Measurements from ENCODE around the gene NKTR.
A peak's percentile ranks its signal among the peaks of the same experiment; 100 is the strongest.

NKTR gene

DNA sequence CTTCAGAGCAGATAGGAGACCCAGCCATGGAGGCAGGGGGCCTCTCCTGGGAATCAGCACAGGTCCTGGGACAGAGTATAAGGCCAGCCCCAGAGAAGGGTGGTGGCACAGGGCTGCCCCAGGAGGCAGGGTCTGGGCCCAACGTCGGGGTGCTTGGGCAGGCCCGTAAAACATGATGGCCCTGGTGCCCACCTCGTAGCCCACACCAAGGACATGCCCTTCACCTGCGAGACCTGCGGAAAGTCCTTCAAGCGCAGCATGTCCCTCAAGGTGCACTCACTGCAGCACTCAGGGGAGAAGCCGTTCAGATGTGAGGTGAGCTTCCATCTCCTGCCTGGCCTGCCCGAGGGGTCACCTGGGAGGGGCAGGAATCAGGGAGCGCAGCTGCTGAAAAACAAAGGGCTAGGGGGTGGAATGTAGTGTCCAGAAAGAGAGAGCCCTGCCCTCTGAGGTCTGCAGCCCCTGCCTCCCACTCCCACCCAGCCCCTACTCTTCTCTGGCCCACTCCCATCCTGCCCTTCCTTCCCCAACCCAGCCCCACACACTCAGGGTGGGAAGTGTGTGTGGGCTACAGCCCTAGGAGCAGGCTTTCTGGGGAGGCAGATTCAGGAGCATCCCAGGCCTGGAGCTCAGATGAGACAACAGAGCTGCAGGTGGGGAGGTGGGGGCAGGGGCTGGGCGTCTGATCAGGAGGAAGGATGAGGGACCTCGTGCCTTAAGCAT lies 62.5 kb downstream of the NKTR start:
- no peak for DNase-seq (ENCODE audit: low spot score)

DNA sequence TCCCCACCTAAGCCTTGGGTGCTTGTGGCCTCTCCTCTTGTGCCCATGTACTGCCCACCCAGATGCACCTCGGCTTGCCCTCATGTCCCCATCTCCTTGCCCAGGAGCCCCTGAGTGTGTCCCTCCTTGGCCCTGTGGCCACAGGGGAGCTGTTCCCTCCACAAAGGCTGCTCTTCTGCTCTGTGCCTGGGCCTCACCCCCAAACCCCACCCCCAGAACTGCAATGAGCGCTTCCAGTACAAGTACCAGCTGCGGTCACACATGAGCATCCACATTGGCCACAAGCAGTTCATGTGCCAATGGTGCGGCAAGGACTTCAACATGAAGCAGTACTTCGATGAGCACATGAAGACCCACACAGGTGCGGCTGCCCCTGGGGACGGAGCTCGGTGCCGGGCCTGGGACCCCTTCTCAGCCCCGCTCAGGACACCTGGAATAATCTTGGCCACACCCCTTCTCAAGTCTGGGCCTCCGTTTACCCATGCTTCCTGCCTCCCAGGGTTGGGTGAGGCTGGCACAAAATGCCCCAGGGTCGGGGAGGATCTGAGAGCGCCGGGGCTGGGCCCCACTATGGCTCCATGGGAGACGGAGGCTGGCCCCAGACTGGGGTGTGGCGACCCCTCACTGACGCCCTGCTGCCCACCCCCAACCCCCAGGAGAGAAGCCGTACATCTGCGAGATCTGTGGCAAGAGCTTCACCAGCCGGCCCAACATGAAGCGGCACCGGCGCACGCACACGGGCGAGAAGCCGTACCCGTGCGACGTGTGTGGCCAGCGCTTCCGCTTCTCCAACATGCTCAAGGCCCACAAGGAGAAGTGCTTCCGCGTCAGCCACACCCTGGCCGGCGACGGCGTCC lies 63.3 kb downstream of the NKTR start:
- DNase-seq (ENCODE audit: low spot score), result peak; percentile 11

DNA sequence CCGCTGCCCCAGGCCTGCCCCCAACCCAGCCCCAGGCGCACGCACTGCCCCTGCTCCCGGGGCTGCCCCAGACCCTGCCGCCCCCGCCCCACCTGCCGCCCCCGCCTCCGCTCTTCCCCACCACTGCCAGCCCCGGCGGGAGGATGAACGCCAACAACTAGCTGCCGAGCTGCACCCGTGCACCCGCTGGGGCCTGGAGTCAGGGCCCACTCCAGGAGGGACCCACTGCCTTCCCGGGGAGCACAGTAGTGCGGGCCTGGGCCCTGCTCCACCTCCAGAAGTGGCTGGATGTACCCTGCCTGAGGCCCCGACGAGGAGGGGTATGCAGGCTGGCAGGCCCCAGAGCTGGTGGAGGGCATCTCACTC lies 63.9 kb downstream of the NKTR start:
- no peak for DNase-seq (ENCODE audit: low spot score)

DNA sequence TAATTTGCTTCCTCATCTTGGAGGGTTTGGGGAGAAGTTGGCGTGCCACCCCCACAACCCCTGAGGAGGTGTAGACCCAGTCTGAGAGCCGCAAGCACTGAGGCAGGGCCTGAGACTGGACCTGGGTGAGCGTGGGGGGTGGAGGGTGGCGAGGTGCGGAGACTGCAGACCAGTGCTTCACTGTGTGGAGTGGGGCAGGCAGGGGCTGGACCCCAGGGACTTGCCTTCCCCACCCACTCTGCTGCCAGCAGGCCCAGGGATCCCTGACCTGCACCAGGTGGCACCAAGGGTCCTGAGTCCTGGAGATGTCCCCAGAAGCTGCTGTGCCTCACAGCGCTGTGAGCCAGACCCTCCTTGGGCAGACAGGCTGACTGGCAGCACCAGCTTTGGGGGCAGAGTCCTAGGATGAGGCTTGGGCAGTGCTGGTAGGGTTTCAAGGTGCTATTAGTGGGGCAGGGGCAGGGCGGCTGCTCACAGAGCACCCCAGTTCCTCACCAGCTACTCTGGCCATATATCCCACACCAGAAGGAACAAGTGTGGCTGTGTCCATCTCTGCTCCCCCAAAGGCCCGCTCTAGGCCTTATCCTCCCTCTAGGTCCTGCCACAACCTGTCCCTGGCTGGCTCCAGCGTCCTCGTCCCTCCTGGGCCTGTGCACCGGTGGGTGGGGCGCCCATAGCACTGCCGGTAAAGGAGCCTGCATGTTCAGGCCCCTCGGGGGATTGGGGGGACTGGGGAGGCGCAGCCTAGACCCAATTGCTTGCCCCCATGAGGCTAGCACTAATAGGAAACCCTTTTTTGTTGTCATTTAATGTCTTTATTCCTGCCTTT lies 64.8 kb downstream of the NKTR start:
- peak; percentile 13 for DNase-seq (ENCODE audit: low spot score)

GRCh38 chr3:42666022-42666421 lies 65.5 kb downstream of the NKTR start:
- DNase-seq (ENCODE audit: low spot score), result no peak

DNA sequence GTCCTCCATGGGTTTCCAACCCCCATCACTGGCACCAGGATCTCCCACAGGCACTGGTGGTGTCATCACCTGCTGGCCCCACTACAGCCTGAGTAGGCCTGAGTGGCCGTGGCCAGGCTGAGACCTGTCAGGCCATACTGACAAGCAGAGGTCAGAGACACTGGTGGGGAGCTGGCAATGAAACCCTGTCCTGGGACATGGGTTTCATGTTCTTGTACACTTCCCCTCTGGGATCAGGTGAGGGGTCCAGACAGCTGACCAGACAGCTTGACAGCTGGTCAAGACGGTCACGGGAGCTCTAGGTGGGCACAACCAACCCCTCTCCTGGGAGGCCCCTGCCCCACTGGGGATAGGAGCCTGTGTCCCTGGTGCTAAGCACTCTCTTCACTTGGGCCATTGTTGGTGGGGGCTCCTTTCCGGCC lies 66.1 kb downstream of the NKTR start:
- DNase-seq (ENCODE audit: low spot score), result no peak

- DNase-seq (ENCODE audit: low spot score), result peak; percentile 12
These were observed 66.6 kb downstream of the NKTR start for GRCh38 chr3:42667096-42667522.

DNA sequence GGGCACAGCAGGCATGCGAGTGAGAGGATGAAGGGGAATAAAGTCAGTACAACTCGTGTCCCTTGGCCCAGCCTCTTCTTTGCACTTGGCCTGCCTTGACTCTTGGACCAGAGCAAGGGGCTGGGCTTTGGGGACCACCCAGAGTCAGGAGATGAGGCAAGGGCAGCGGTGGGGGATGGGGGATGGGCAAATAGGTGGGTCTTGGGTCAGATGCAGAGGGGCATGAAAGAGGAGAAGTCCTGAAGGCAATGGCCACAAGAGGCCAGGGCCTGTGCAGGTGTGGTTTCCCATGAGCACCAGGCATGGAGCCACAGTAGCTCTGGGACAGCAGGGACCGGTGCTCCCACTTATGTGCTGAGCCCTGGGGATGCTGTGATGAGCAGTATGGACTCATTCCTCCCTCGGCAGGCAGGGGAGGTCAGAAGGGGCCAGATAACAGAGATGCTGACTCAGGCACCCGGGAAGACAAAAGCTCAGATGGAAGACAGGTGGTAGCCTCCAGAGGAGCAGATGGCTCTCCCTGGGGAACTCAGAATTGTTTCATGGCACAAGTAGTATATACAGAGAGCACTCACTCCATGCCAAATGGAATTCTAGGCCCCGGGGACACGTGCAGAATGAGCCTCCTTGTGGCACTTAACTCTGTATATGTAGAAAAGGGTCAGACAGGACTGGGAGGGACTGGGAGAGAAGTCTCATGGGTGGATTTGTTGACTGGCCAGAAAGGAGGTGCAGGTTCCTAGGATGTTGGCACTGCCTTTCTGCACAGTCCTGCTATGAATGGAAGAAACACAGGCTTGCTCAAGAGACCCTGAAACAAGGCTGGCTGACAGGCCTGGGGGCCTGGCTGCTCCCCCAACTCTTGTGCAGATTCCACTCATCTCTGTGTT lies 67.3 kb downstream of the NKTR start:
- DNase-seq (ENCODE audit: low spot score), result peak; percentile 12

DNA sequence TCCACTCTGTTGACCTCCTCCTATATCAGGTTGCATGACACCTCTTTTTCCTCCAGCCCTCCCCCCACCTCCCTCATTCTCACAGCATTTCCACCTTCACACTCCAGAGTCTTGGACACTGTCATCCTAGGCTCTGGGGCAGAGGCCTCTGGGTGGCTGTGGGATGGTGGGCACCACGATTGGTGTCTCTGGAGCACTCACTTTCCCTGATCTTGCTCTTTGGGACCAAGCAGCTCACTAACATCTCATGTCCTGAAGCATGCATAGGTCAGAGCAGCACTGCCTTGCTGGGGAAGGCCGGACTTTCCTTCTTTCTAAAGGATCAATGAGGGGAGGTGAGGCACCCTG lies 67.9 kb downstream of the NKTR start:
- DNase-seq (ENCODE audit: low spot score), result no peak

- DNase-seq (ENCODE audit: low spot score), result peak; percentile 20
These were observed 68.3 kb downstream of the NKTR start for GRCh38 chr3:42668793-42669217.

GRCh38 chr3:42670051-42670576 lies 69.6 kb downstream of the NKTR start:
- no peak for DNase-seq (ENCODE audit: low spot score)

- DNase-seq (ENCODE audit: low spot score), result no peak
These were observed 70.2 kb downstream of the NKTR start for GRCh38 chr3:42670670-42671069.

DNA sequence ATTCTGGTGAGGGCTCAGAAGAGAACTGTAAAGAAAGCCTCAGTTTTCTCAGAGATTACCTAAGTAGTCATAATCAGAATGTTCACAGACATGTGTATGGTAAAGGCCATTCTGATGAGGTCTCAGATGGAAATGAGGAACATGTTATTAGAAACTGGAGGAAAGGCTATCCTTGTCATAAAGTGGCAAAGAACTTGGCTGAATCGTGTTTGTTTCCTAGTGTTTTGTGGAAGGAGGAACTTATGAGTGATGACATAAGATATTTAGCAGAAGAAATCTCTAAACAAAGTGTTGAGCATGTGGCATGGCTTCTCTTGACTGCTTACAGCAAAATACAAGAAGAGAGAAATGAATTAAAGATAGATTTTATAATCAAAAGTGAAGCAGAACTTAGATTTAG lies 72.0 kb downstream of the NKTR start:
- DNase-seq (ENCODE audit: low spot score), result no peak

DNA sequence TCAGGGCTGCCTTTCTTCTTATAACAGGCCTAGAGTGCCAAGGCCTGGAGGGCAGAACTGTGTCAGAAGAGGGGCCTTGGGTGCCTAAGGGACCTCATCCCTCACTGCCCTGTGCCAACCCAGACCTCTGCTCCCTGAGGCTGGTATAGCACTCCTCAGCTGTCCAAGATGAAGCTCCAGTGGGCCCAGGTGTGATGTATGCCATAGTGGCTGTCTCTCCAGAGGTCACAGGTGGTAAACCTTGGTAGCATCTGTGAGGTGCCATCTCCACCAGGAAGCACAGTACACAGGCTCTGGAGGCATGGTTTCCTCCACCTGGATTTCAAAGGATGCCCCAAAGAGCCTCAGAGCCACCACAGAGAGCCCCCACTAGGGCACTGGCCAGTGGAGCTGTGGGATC lies 72.6 kb downstream of the NKTR start:
- DNase-seq (ENCODE audit: low spot score), result no peak

DNA sequence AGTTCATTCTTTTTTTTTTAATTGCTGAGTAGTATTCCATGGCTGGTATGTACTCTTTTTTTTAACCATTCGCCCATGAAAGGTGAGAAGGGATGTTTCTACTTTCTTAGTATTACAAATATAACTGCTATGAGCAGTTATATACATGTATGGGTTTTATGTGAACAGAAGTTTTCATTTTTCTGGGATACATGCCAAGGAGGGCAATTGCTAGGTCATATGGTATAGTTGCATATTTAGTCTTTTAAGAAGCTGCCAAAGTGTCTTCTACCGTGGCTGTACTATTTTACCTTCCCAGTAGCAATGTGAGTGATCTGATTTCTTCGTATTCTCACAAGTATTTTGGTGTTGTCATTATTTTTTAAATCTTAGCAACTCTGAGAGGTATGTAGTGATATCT lies 73.7 kb downstream of the NKTR start:
- DNase-seq (ENCODE audit: low spot score), result no peak

- no peak for DNase-seq (ENCODE audit: low spot score)
These were observed 75.4 kb downstream of the NKTR start for GRCh38 chr3:42675909-42676308.

GRCh38 chr3:42678447-42678846 lies 78.0 kb downstream of the NKTR start:
- DNase-seq (ENCODE audit: low spot score), result no peak

GRCh38 chr3:42680271-42680670 lies 79.8 kb downstream of the NKTR start:
- DNase-seq (ENCODE audit: low spot score), result no peak

- DNase-seq (ENCODE audit: low spot score), result no peak
These were observed 80.3 kb downstream of the NKTR start for GRCh38 chr3:42680806-42681205.

- DNase-seq (ENCODE audit: low spot score), result no peak
These were observed 81.0 kb downstream of the NKTR start for GRCh38 chr3:42681361-42682038.
